OCI-LY3 (cell line): Measurements from ENCODE around the gene EDDM13.
"Not testable (repeated sequence)": the region's sequence is repeated elsewhere in the genome, so short reads cannot be mapped to it uniquely, and the experiment has no call there.

Experiments used
- H2AFZ ChIP-seq: fragments of 200-600, 300-600 bp; shearing (Covaris generic); 2 replicates; pipeline ENCODE4 v1.6.0; 2014; ENCODE audit warnings: antibody characterized with exemption, low read depth, low read length
- H3K27ac ChIP-seq: fragments of 200-600, 300-600 bp; sonication (generic); 2 replicates; pipeline ENCODE4 v1.5.1; 2014; ENCODE audit warnings: mild to moderate bottlenecking, low read length, moderate library complexity, mixed read lengths
- H3K27me3 ChIP-seq: fragments of 200-600, 300-600 bp; sonication (generic); 2 replicates; pipeline ENCODE4 v1.6.1; 2014; ENCODE audit warnings: low read depth, low read length, mixed read lengths
- H3K36me3 ChIP-seq: fragments of 200-600, 300-600 bp; sonication (generic); replicated peaks from 2 replicates; pipeline ENCODE3; 2014; ENCODE audit warnings: low read depth, low read length, mixed read lengths
- H3K4me1 ChIP-seq: fragments of 300-600, 200-600 bp; sonication (generic); 2 replicates; pipeline ENCODE4 v1.6.1; 2014; ENCODE audit warnings: low read length, mixed read lengths
- H3K4me2 ChIP-seq: fragments of 200-600, 300-600 bp; sonication (generic); 2 replicates; pipeline ENCODE4 v1.6.1; 2014; ENCODE audit warnings: low read length, mixed read lengths
- H3K4me3 ChIP-seq: fragments of 300-600, 200-600 bp; sonication (generic); 2 replicates; pipeline ENCODE4 v1.5.1; 2014; ENCODE audit warnings: antibody characterized with exemption, mild to moderate bottlenecking, low read length, moderate library complexity
- H3K79me2 ChIP-seq: fragments of 300-600, 200-600 bp; shearing (Covaris generic); 2 replicates; pipeline ENCODE4 v1.6.1; 2014; ENCODE audit warnings: mild to moderate bottlenecking, low read length, mixed read lengths
- H3K9ac ChIP-seq: fragments of 300-600, 200-600 bp; shearing (Covaris generic); 2 replicates; pipeline ENCODE4 v1.6.0; 2014; ENCODE audit warnings: mild to moderate bottlenecking, low read length, moderate library complexity
- H3K9me3 ChIP-seq: fragments of 200-600, 300-600 bp; shearing (Covaris generic); 2 replicates; pipeline ENCODE4 v1.6.1; 2014; ENCODE audit warnings: low read length, mixed read lengths; ENCODE audit not compliant: insufficient read depth
- H4K20me1 ChIP-seq: fragments of 200-600, 300-600 bp; sonication (generic); 2 replicates; pipeline ENCODE4 v1.6.1; 2016; ENCODE audit warnings: low read length, mixed read lengths; ENCODE audit not compliant: insufficient read depth
- EZH2phosphoT487 ChIP-seq: fragments of 200-600 bp; shearing (Covaris generic); IDR thresholded peaks from 2 replicates; pipeline ENCODE4 v1.6.1; 2018; ENCODE audit warnings: antibody characterized with exemption, mixed run types, low read depth
- TF ChIP-seq, protein P1 (sequence below): fragments of 200-600, 300-600 bp; sonication (generic); IDR thresholded peaks from 2 replicates; pipeline ENCODE4 v1.5.1; 2014; ENCODE audit warnings: antibody characterized with exemption, low read length, low read depth

Gene EDDM13

GRCh38 chr19:56304243-56304642 is 31.7 kb downstream of the EDDM13 start:
- Histone ChIP-seq H3K79me2 (no peaks in the 10 kb centered on the region), H3K4me2 (no peak overlapping the region), H3K9me3 (no peaks in the 10 kb centered on the region), H3K27me3 (no peaks in the 10 kb centered on the region), H3K4me3 (no peak overlapping the region), H2AFZ (no peak overlapping the region), H3K4me1 (no peaks in the 10 kb centered on the region), H3K27ac (no peak overlapping the region), H3K9ac (no peak overlapping the region), H4K20me1 (no peaks in the 10 kb centered on the region), H3K36me3 (peaks cover 2% of the 10 kb centered on the region)
- TF ChIP-seq, protein P1, sequence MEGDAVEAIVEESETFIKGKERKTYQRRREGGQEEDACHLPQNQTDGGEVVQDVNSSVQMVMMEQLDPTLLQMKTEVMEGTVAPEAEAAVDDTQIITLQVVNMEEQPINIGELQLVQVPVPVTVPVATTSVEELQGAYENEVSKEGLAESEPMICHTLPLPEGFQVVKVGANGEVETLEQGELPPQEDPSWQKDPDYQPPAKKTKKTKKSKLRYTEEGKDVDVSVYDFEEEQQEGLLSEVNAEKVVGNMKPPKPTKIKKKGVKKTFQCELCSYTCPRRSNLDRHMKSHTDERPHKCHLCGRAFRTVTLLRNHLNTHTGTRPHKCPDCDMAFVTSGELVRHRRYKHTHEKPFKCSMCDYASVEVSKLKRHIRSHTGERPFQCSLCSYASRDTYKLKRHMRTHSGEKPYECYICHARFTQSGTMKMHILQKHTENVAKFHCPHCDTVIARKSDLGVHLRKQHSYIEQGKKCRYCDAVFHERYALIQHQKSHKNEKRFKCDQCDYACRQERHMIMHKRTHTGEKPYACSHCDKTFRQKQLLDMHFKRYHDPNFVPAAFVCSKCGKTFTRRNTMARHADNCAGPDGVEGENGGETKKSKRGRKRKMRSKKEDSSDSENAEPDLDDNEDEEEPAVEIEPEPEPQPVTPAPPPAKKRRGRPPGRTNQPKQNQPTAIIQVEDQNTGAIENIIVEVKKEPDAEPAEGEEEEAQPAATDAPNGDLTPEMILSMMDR: no peak
- TF ChIP-seq EZH2phosphoT487: no peak

DNA sequence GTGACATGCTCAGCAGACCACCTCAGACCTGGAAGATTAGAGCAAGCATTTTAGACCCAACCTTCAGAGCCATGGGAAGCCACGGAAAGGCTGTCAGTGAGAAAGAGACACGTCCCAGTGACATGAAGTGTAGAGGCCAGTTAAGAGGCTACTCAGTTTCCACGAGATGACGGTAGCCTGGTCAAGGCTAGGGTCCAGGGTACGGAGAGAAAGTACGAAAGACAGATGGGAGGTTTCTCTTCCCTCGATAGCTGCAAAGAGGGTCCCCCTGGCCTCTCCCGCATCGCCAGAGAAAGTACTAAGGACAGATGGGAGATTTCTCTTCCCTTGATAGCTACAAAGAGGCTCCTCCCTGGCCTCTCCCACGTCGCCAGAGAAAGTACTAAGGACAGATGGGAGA is 33.5 kb downstream of the EDDM13 start:
- Histone ChIP-seq H4K20me1 (no peaks in the 10 kb centered on the region), H2AFZ (no peak overlapping the region), H3K9me3 (no peaks in the 10 kb centered on the region), H3K4me3 (no peak overlapping the region), H3K27ac (no peak overlapping the region), H3K36me3 (peaks cover 2% of the 10 kb centered on the region), H3K4me1 (no peaks in the 10 kb centered on the region), H3K79me2 (no peaks in the 10 kb centered on the region), H3K27me3 (no peaks in the 10 kb centered on the region), H3K4me2 (no peak overlapping the region), H3K9ac (no peak overlapping the region)
- TF ChIP-seq, protein P1: no peak
- TF ChIP-seq EZH2phosphoT487: no peak

- not testable (repeated sequence) for H3K4me2 ChIP-seq, H3K79me2 ChIP-seq, H3K36me3 ChIP-seq, H4K20me1 ChIP-seq, H3K27me3 ChIP-seq, H2AFZ ChIP-seq, H3K4me3 ChIP-seq, H3K9ac ChIP-seq, H3K27ac ChIP-seq, H3K9me3 ChIP-seq, H3K4me1 ChIP-seq
These were observed 34.5 kb downstream of the EDDM13 start for GRCh38 chr19:56307062-56307461.

DNA sequence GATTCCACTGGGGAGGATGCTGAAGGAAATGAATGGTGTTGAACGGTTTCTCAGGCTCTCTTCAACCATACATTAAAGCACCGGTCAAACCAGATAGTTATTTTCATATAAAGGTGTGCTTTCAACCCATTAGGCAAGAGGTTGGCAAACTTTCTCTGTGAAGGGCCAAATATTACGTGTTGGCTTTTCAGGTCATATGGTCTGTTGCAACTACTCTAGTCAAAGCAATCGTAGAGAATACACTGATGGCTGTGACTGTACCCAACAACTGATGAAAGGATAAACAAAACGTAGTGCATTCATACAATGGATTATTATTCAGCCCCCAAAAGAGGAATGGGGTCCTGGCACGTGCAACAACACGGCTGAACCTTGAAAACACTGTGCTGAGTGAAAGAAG is 36.2 kb downstream of the EDDM13 start:
- H3K4me2 ChIP-seq: no peak overlapping the region
- H3K79me2 ChIP-seq: peaks cover 2% of the 10 kb centered on the region; the same call in 1 of the 2 replicates
- H3K9ac ChIP-seq: no peak overlapping the region
- no peaks in the 10 kb centered on the region for H3K9me3 ChIP-seq
- no peak overlapping the region for H2AFZ ChIP-seq
- no peaks in the 10 kb centered on the region for H3K27me3 ChIP-seq
- no peak overlapping the region for H3K4me3 ChIP-seq
- no peak for TF ChIP-seq EZH2phosphoT487
- TF ChIP-seq, protein P1: no peak
- peaks cover 5% of the 10 kb centered on the region for H3K36me3 ChIP-seq
- H3K27ac ChIP-seq: no peak overlapping the region
- peaks cover 4% of the 10 kb centered on the region for H3K4me1 ChIP-seq
- H4K20me1 ChIP-seq: no peaks in the 10 kb centered on the region
